NCI-H1436 treated with DMSO at 0.1 percent for 48 hours (cell line): ENCODE results near the gene XAGE5.
"Not testable (repeated sequence)": the region's sequence is repeated elsewhere in the genome, so short reads cannot be mapped to it uniquely, and the experiment has no call there.

Experiments used
- DNase-seq: peaks from one replicate; lab custom pipeline; 2025; lab: John Stamatoyannopoulos, UW

XAGE5 gene

DNA sequence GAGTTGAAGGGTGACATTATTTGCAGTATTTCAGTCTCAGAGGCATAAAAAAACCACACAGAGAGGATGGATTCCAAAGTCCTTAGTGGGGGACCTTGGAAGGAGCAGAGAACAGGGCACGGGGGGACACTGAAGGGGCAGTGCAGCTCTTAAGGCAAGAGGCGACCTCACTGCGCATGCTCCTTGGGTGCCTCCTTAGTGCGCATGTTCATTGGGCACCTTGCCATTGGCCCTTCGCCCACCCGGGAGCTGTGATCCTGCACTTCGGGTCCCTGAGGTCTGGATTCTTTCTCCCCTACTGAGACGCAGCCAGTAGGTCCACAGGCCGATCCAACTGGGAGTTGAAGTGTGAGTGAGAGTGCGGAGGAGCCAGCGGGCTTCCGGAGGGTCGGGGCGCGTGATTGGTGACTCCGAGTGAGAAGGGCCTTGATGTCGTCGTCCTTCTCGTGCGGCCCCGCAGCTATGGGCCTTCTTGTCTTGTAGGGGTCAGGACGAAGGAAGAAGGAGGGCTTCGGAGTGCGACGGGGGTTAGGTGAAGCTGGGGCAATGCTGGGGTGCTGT is at the start of gene XAGE5:
XAGE5 (plus strand) TSS at position 223 of the 561 bp plus-strand sequence. CDS start 1,280 bp downstream, outside the sequence.
- DNase-seq = no peak

DNA sequence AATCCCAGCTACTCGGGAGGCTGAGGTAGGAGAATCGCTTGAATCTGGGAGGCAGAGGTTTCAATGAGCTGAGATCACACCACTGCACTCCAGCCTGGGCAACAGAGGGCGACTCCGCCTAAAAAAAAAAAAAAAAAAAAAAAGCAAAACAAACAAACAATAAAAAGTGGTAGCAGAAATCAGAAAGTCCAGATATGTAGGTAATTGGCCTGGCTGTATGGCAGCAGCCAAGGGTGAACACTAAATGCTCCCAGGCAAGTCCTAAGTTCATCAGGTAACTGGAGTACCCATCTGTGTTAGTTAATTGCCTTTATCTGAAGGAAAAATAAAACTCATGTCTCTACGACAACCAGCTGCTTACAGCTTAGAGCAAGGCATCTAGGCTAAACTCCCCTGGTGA is 45.1 kb upstream of the XAGE5 start:
- DNase-seq = not testable (repeated sequence)

- not testable (repeated sequence) for DNase-seq
Observed at GRCh38 chrX:52773504-52773903, 37.6 kb upstream of the XAGE5 start.

DNA sequence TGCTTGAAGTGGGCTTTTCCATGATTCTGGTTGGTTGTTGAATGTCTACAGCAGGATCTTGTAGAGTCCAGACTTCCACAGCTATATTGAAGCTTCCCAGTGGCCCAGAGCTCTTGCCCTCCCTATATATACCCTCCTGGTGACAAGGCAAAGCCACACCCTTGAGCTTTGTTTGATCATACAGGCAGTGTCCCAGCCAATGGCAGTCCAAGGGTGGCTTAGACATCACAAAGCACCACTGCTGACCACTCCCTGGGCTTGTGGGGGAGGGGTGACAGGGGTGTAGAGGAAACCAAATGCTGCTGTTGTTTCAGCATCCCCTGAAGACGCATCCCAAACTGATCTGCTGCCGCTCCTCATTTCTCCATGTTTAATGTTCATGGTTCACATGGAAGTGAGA is 13.8 kb upstream of the XAGE5 start, which contains the start of gene SPANXN5:
SPANXN5 (minus strand) TSS at position 101 of the 400 bp plus-strand sequence; CDS start at position 22, 79 bp downstream.
- not testable (repeated sequence) for DNase-seq

DNA sequence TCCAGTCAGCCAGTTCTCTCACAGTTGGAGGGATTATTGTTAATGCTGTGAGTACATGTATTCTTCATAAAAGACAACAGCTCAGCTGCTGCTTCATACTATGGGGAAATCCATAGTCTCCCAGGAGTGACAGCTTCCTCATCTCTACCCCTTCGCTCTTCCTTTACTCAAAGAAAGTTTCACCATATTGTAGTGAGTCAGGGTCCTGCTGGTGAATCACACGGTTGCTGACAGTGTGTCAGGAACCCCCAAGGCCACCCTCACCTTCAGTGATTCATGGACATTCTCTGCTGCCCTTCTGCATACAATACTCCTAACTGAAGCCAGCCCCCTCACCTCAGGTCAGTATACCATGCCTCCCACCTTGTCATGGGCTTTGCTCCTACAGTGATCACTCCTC is 6.2 kb upstream of the XAGE5 start:
- DNase-seq = not testable (repeated sequence)

DNA sequence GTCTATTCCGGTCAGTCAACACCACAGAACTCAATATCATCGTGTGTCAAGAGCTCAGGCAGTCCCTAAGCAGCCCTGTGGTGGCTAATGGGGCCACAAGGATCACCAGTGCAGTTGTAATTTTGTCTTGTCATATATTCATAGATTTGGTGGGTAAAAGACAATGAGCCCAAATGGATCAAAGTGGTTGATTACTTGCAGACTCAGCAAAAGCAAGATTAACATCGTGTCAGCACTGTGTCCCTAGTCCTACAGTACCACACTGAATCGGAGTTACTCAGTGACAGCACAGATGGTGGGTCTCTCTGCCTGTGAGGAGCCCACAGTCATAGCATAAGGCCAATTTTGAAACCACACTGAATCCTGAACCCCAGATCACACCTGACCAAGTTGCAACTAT is 8.7 kb downstream of the XAGE5 start:
- no peak for DNase-seq

- DNase-seq = no peak
Observed at GRCh38 chrX:52821079-52821760, 10.1 kb downstream of the XAGE5 start.

DNA sequence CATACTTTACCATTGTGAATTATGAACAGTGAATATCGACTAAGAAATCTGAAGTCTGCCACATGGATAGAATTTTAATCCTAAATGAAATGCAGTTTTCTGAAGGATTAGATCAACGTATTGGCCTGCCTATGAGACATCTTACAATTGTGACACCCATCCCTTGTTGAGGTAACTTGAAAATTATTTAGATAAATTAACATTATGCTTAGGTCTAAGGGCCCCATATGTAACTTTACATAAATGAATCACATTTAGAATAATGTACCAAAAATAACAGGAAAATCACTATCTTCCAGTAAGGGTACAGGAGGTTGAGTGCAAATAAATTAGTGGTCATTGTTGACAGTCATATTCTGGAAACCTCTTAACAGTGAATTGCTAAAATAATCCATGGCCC is 13.5 kb downstream of the XAGE5 start:
- DNase-seq = no peak

DNA sequence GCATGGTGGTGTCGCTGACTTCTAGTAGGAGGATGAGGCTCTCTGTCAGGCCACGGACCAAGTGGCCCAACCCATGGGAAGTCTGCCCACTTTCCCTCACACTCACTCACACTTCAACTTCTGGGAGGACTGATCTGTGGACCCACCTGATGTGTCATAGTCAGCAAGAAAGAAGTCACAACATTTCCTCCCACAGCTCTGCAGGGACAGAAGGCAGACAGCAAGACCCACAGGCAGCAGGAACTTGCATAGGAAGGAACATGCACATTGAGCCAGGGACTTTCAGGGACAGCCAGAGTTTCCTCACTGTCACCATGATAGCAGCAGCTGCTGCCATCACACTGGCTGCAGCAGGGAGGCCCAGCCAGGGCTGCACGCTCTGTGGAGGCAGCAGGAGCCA is 19.5 kb downstream of the XAGE5 start:
- no peak for DNase-seq

- DNase-seq = no peak
Observed at GRCh38 chrX:52839137-52839536, 28.1 kb downstream of the XAGE5 start.

- not testable (repeated sequence) for DNase-seq
Observed at GRCh38 chrX:52843619-52844018, 32.5 kb downstream of the XAGE5 start.

GRCh38 chrX:52852110-52852860 is 41.2 kb downstream of the XAGE5 start:
- no peak for DNase-seq

DNA sequence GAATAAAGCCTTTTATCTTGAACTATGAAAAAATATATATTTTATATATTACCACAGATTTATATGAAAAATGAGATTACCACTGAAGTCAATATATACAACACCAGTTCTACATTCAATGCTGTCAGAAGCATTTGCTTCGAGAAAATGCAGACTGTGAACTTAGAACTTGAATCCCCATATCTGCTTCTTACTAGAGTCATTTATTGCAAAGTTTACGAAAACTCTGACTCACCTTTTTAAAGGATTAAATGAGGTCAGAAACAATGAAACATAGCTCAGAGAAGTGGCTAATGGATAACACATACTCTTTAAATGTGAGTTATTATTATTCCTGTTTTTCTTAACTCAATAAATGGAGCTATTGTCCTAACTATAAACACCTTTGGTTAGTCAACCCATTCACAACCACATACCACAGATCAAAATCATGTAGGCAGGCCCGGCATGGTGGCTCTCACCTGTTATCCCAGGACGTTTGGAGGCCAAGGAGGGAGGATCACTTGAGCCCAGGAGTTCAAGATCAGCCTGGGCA is 46.0 kb downstream of the XAGE5 start:
- DNase-seq = not testable (repeated sequence)

- no peak for DNase-seq
Observed at GRCh38 chrX:52865343-52865998, 54.4 kb downstream of the XAGE5 start.
